Gastroesophageal sphincter (tissue), 3 donors: ENCODE measurements around the gene AP1S1.

Experiments
- CTCF ChIP-seq, 4 experiments: fragments of 200-600 bp in 2 of 4; fragments of 450-650 bp in 2 of 4; sonication (generic) in 1 of 4; IDR thresholded peaks; one replicate each; pipeline ENCODE4 v1.5.1; 2017 to 2019; ENCODE audit warnings: antibody characterized with exemption in 4 of 4, mild to moderate bottlenecking in 2 of 4, moderate library complexity in 2 of 4
- POLR2A ChIP-seq, 2 donors: fragments of 450-650 bp; IDR thresholded peaks; one replicate each; pipeline ENCODE4 v1.6.1; 2017; ENCODE audit warnings: antibody characterized with exemption in 2 of 2, mild to moderate bottlenecking in 2 of 2, moderate library complexity in 1 of 2
- POLR2AphosphoS5 ChIP-seq: sonication (generic); formaldehyde crosslinking; IDR thresholded peaks from one replicate; pipeline ENCODE4 v1.6.1; 2017; ENCODE audit warnings: antibody characterized with exemption

GRCh38 chr7:101154693-101155102 is 422 bp downstream of the AP1S1 start:
- TF ChIP-seq POLR2AphosphoS5 (no peak), CTCF (IDR thresholded peaks at IDR 0.05) (no peak), POLR2A (IDR thresholded peaks at IDR 0.05) (no peak)
